ENCODE data around the gene ATPAF1. TPM values are rescaled to one million over a fixed set of nuclear protein-coding genes. Genes with fewer than 3 reads are reported as not detected.

The ATPAF1 gene
- total and polyA plus RNA-seq, 4 donors: 26.9 to 39.4 (median 33.6) TPM

DNA sequence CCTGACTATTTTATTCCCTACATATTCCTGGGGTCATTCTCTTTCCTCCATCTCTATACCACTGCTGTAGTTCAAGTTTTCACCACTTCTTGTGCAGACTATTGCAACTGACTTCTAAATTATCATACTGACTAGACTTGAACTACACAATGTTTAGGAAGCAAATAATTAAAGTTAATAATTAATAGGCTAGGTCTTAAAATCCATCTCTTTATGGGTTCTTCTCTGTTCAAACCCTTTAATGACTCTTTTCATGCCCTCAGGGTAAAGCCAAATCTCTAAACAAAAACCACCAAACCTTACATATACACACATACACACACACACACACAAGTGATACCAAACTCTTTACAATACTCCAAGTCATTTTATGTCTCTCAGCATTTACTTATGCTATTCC lies 29.2 kb downstream of the ATPAF1 start:
- H3K4me1 ChIP-seq (ENCODE audit: control insufficient read depth in 1 of 2, insufficient read depth in 2 of 2, low read length in 2 of 2): peaks cover 2 to 3% of the 10 kb centered on the region in 2 donors
- H3K27ac ChIP-seq (ENCODE audit: low read depth in 1 of 2, low read length in 2 of 2): no peak overlapping the region
- H3K9me3 ChIP-seq (ENCODE audit: control insufficient read depth, low read length): no peaks in the 10 kb centered on the region
- ATAC-seq (ENCODE audit: low FRiP score) (no peak), DNase-seq (no peak)
- peaks cover 5 to 12% of the 10 kb centered on the region in 2 donors for H3K36me3 ChIP-seq (ENCODE audit: control insufficient read depth in 1 of 2, insufficient read depth in 2 of 2, low read length in 1 of 2)
- no peaks in the 10 kb centered on the region for H3K27me3 ChIP-seq (ENCODE audit: control insufficient read depth in 1 of 2, insufficient read depth in 2 of 2, low read length in 1 of 2)
- intact Hi-C loops (cut with DNase I): no loop called here
- H3K4me3 ChIP-seq (ENCODE audit: low read length in 2 of 2): no peak overlapping the region

DNA sequence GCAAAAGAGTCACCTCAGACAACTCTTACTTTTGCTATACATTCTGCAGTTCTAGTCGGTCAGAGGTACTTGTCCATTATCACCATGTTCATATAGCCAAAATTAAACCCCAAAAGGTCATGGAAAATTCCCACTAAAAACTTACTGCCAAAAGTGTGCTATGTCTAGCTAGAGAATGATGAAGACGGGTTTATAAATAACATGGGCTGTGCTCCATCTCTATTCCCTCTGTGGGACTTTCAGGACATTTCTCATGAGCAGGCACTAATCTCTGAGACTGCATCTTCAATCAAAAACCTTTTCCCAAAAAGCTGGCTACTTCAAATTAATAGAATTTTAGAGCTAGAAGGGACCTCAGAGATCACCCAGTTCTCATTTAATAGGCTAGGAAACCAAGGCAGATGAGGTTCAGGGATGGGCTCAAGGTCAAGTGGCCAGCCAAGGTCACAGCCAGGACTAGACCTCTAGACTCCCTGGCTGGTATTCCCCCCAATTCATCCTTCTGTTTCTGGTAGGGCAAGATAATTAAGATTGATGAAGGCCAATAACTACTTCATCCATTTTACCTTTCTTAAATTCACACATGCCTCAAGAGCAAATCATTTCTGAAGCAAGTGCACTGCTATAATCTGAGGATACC lies 30.6 kb downstream of the ATPAF1 start:
- H3K27me3 ChIP-seq (ENCODE audit: control insufficient read depth in 1 of 2, insufficient read depth in 2 of 2, low read length in 1 of 2): no peaks in the 10 kb centered on the region
- H3K36me3 ChIP-seq (ENCODE audit: control insufficient read depth in 1 of 2, insufficient read depth in 2 of 2, low read length in 1 of 2): peaks cover 5 to 12% of the 10 kb centered on the region in 2 donors
- H3K27ac ChIP-seq (ENCODE audit: low read depth in 1 of 2, low read length in 2 of 2): peak overlapping the region; percentile 21 to 80
- no peaks in the 10 kb centered on the region for H3K9me3 ChIP-seq (ENCODE audit: control insufficient read depth, low read length)
- WGBS, 2 donors: 0 to 4% methylated on average over 2 of the region's 2 CpGs
- no peak overlapping the region for H3K4me3 ChIP-seq (ENCODE audit: low read length in 2 of 2)
- H3K4me1 ChIP-seq (ENCODE audit: control insufficient read depth in 1 of 2, insufficient read depth in 2 of 2, low read length in 2 of 2): peaks cover 0 to 3% of the 10 kb centered on the region in 2 donors
- ATAC-seq (ENCODE audit: low FRiP score) (peak; percentile 74), DNase-seq (no peak)
- intact Hi-C loops (cut with DNase I): no loop called here

DNA sequence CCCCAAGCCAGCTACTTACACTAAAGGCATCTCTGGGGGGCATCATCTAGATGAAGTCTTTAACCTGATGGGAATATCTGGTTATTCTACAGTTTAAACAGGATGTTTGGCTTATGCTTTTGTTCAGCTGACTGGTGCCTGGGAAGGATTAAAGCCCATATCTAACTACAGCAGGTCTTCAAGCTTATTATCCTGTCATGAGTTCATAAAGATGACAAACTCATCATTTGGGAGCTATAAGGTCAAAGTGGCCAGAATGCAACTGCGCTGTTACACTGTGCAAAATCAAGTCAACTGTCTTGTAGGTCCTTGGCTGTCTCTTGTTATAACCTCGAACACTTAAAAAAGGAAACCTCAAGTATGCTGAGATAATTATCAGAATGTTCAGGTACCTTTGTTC lies 33.0 kb downstream of the ATPAF1 start:
- Histone ChIP-seq H3K36me3 (ENCODE audit: control insufficient read depth in 1 of 2, insufficient read depth in 2 of 2, low read length in 1 of 2) (peaks cover 15 to 20% of the 10 kb centered on the region in 2 donors), H3K4me1 (ENCODE audit: control insufficient read depth in 1 of 2, insufficient read depth in 2 of 2, low read length in 2 of 2) (peaks cover 0 to 3% of the 10 kb centered on the region in 2 donors), H3K27me3 (ENCODE audit: control insufficient read depth in 1 of 2, insufficient read depth in 2 of 2, low read length in 1 of 2) (no peaks in the 10 kb centered on the region), H3K27ac (ENCODE audit: low read depth in 1 of 2, low read length in 2 of 2) (no peak overlapping the region), H3K9me3 (ENCODE audit: control insufficient read depth, low read length) (no peaks in the 10 kb centered on the region), H3K4me3 (ENCODE audit: low read length in 2 of 2) (no peak overlapping the region)
- ATAC-seq (ENCODE audit: low FRiP score): no peak
- intact Hi-C loops (cut with DNase I): no loop called here
- WGBS, 2 donors: 93 to 98% methylated on average over 2 of the region's 2 CpGs
- no peak for DNase-seq

DNA sequence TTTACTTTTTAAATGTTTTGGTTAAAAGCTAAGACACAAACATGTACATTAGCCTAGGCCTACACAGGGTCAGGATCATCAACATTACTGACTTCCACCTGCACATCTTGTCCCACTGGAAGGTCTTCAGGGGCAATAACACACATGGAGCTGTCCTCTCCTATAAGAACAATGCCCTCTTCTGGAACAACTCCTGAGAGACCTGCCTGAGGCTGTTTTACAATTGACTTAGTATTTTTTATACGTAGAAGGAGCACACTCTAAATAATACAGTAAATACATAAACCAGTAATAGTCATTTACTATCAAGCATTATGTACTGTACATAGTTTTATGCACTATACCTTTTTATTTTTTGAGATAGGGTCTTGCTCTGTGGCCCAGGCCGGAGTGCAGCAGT lies 37.4 kb downstream of the ATPAF1 start:
- H3K36me3 ChIP-seq (ENCODE audit: control insufficient read depth in 1 of 2, insufficient read depth in 2 of 2, low read length in 1 of 2): peaks cover 15 to 19% of the 10 kb centered on the region in 2 donors
- H3K4me1 ChIP-seq (ENCODE audit: control insufficient read depth in 1 of 2, insufficient read depth in 2 of 2, low read length in 2 of 2): no peaks in the 10 kb centered on the region
- ATAC-seq (ENCODE audit: low FRiP score): no peak
- no peak overlapping the region for H3K4me3 ChIP-seq (ENCODE audit: low read length in 2 of 2)
- DNase-seq: no peak
- intact Hi-C loops (cut with DNase I): no loop called here
- H3K27me3 ChIP-seq (ENCODE audit: control insufficient read depth in 1 of 2, insufficient read depth in 2 of 2, low read length in 1 of 2): no peaks in the 10 kb centered on the region
- H3K9me3 ChIP-seq (ENCODE audit: control insufficient read depth, low read length): no peaks in the 10 kb centered on the region
- H3K27ac ChIP-seq (ENCODE audit: low read depth in 1 of 2, low read length in 2 of 2): no peak overlapping the region
- 80 to 90% methylated on average over 2 of the region's 2 CpGs for WGBS, 2 donors

DNA sequence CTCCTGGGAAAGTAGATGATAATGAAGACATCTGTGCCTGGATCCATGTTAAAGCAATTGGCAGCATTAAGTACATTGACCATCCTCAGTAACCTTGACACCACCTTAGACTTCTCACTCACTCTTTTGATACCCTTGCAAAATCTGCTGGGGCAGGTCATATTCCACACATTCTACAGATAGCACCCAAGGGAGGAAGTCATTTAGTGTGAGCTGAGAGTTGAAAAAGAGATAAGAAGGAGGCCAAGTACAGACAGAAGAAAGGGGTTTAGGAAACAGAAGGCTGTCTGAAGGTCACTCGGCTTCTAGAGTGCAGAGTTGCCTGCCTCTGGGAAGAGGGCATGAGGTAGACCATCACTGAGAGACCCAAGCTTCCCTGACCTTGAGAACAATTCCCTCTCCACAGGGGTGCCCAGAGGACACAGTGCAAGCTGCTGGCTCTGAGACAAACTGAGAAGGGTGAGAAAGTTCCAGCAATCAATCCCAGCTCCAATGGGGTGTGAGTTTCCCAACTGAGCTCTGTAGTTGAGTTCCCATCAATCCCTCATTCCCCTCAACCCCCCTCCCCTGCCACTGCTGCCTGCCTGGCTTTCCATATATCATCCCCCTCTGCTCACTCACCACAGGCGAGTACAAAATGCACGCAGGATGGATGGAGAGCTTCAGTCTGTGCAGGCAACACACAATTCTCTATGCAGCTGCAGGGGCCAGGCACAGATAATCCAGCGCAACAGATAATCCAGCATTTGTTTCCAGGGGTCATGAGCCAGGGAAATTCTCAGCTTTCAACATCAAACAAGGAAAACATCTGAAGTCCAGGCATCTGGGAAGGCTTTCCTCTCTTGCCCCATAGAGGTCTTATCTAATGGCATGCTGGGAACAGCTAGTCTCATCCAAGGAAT lies 44.2 kb downstream of the ATPAF1 start:
- DNase-seq (no peak), ATAC-seq (ENCODE audit: low FRiP score) (no peak)
- H3K9me3 ChIP-seq (ENCODE audit: control insufficient read depth, low read length): no peaks in the 10 kb centered on the region
- no peaks in the 10 kb centered on the region for H3K36me3 ChIP-seq (ENCODE audit: control insufficient read depth in 1 of 2, insufficient read depth in 2 of 2, low read length in 1 of 2)
- intact Hi-C loops (cut with DNase I): no loop called here
- no peak overlapping the region for H3K4me3 ChIP-seq (ENCODE audit: low read length in 2 of 2)
- H3K27ac ChIP-seq (ENCODE audit: low read depth in 1 of 2, low read length in 2 of 2): no peak overlapping the region
- no peaks in the 10 kb centered on the region for H3K4me1 ChIP-seq (ENCODE audit: control insufficient read depth in 1 of 2, insufficient read depth in 2 of 2, low read length in 2 of 2)
- WGBS, 2 donors: 66 to 74% methylated on average over 4 of the region's 4 CpGs
- H3K27me3 ChIP-seq (ENCODE audit: control insufficient read depth in 1 of 2, insufficient read depth in 2 of 2, low read length in 1 of 2): no peaks in the 10 kb centered on the region

DNA sequence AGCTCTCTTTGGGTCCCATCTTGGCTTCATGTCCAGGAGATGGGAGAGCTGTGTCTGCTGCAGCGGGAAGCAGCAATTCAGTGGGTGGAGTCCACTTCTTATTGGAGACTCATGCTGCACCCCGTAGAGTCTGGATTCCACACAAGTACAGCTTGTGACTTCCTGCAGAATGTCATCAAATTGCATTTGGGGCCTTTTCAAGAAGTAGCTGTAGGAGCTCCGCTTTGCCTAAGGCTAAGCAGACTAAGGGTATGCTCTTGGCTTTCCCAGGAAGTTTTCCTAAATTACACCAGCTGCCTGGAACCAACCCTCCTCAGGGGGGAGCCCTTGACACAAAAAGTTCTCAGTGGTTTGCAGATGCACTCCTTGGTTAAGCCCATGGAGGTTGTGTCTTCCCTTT lies 45.8 kb downstream of the ATPAF1 start:
- H3K36me3 ChIP-seq (ENCODE audit: control insufficient read depth in 1 of 2, insufficient read depth in 2 of 2, low read length in 1 of 2): no peaks in the 10 kb centered on the region
- no peak for DNase-seq
- no peak overlapping the region for H3K27ac ChIP-seq (ENCODE audit: low read depth in 1 of 2, low read length in 2 of 2)
- no peaks in the 10 kb centered on the region for H3K4me1 ChIP-seq (ENCODE audit: control insufficient read depth in 1 of 2, insufficient read depth in 2 of 2, low read length in 2 of 2)
- H3K9me3 ChIP-seq (ENCODE audit: control insufficient read depth, low read length): no peaks in the 10 kb centered on the region
- no peak overlapping the region for H3K4me3 ChIP-seq (ENCODE audit: low read length in 2 of 2)
- intact Hi-C loops (cut with DNase I): no loop called here
- no peaks in the 10 kb centered on the region for H3K27me3 ChIP-seq (ENCODE audit: control insufficient read depth in 1 of 2, insufficient read depth in 2 of 2, low read length in 1 of 2)
- WGBS, 2 donors: 77% methylated on average over 3 of the region's 3 CpGs
- peak; percentile 39 for ATAC-seq (ENCODE audit: low FRiP score)

DNA sequence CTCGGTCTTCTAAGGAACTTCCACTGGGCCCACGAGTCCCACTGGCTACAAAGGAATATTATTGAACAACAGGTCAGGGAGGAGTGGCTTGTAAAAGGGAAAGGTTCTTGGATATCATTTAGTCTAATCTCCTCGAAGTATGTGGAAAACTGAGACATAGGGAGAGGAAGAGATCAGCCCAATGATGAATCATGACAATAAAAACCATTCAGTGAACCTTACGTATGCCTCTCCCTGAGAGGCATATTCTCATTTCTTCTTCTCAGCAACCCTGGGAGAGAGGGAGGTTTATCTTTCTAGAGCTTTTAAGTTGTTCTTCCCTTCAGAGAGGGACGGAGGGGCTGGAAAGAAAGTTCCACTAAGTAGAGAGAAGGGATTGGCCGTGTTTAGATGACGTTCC lies 46.2 kb downstream of the ATPAF1 start:
- Histone ChIP-seq H3K9me3 (ENCODE audit: control insufficient read depth, low read length) (no peaks in the 10 kb centered on the region), H3K4me3 (ENCODE audit: low read length in 2 of 2) (no peak overlapping the region), H3K27ac (ENCODE audit: low read depth in 1 of 2, low read length in 2 of 2) (no peak overlapping the region), H3K36me3 (ENCODE audit: control insufficient read depth in 1 of 2, insufficient read depth in 2 of 2, low read length in 1 of 2) (no peaks in the 10 kb centered on the region), H3K27me3 (ENCODE audit: control insufficient read depth in 1 of 2, insufficient read depth in 2 of 2, low read length in 1 of 2) (no peaks in the 10 kb centered on the region), H3K4me1 (ENCODE audit: control insufficient read depth in 1 of 2, insufficient read depth in 2 of 2, low read length in 2 of 2) (no peaks in the 10 kb centered on the region)
- ATAC-seq (ENCODE audit: low FRiP score) (no peak), DNase-seq (no peak)
- intact Hi-C loops (cut with DNase I): no loop called here
- WGBS, 2 donors: 86 to 88% methylated on average over 7 of the region's 7 CpGs

DNA sequence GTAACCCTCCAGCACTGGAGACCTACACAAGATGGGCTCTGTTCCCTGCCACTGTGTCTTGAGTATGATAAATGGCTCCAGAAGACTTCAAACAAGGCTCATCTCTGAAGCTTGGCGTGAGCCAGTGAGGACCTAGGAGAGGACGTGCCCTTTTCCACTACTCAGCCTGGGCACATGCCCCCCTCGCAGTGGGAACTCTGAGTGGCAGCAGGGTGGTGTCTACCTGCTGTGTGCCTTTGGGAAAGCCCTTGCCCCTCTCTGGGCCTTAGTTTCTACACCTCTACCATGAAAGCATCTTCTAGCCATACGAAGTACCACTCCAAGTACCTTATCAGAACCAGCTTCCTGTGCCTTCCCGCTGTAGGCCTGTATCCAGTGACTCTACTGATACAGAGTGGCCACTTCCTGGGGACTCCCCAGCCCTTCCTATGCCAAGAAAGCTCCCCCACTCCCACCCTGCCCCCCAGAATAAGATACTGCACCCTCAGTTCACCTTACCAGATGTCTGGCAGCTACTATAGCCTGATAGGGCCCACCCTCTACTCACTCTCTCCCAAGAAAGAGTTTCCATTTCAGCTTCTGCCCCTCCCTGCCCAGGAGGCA lies 48.4 kb downstream of the ATPAF1 start:
- Histone ChIP-seq H3K27me3 (ENCODE audit: control insufficient read depth in 1 of 2, insufficient read depth in 2 of 2, low read length in 1 of 2) (no peaks in the 10 kb centered on the region), H3K27ac (ENCODE audit: low read depth in 1 of 2, low read length in 2 of 2) (no peak overlapping the region), H3K36me3 (ENCODE audit: control insufficient read depth in 1 of 2, insufficient read depth in 2 of 2, low read length in 1 of 2) (no peaks in the 10 kb centered on the region), H3K4me3 (ENCODE audit: low read length in 2 of 2) (no peak overlapping the region), H3K4me1 (ENCODE audit: control insufficient read depth in 1 of 2, insufficient read depth in 2 of 2, low read length in 2 of 2) (no peaks in the 10 kb centered on the region), H3K9me3 (ENCODE audit: control insufficient read depth, low read length) (no peaks in the 10 kb centered on the region)
- intact Hi-C loops (cut with DNase I): loop anchor here (5.0 to 10.0 kb wide), 3 partner anchors 45 to 105 kb away; partner anchors contain the start of gene ATPAF1 (in 2 of the 2)
- ATAC-seq (ENCODE audit: low FRiP score): no peak
- DNase-seq: no peak
- WGBS, 2 donors: 90 to 93% methylated on average over 5 of the region's 5 CpGs

All from aorta (tissue), 5 donors.